Upper lobe of left lung (tissue), 4 donors: ENCODE data around the gene TRAF2.

ENCODE experiments used
- CTCF ChIP-seq, 6 experiments: fragments of 450-650 bp in 4 of 6; fragments of 200-600 bp in 2 of 6; sonication (generic) in 2 of 6; IDR thresholded peaks; one replicate each; pipeline ENCODE4 v1.5.1; 2016 to 2019; ENCODE audit warnings: antibody characterized with exemption in 6 of 6
- EP300 ChIP-seq, 4 donors: sonication (generic); formaldehyde crosslinking; IDR thresholded peaks; one replicate each; pipeline ENCODE4 v1.5.1; 2017; ENCODE audit warnings: antibody characterized with exemption in 4 of 4, control low read depth in 2 of 4
- POLR2A ChIP-seq, 4 donors: fragments of 450-650 bp; IDR thresholded peaks; one replicate each; pipeline ENCODE4 v1.5.1; 2016 to 2017; ENCODE audit warnings: antibody characterized with exemption in 4 of 4, mild to moderate bottlenecking in 2 of 4
- POLR2AphosphoS5 ChIP-seq, 2 donors: sonication (generic); formaldehyde crosslinking; IDR thresholded peaks; one replicate each; pipeline ENCODE4 v1.5.1; 2017; ENCODE audit warnings: antibody characterized with exemption in 2 of 2

GRCh38 chr9:136942881-136943230 lies 56.5 kb downstream of the TRAF2 start:
- TF ChIP-seq CTCF (IDR thresholded peaks at IDR 0.05) (no peak), EP300 (IDR thresholded peaks at IDR 0.05) (no peak), POLR2A (IDR thresholded peaks at IDR 0.05) (no peak), POLR2AphosphoS5 (IDR thresholded peaks at IDR 0.05) (no peak)
